ENCODE results near the gene SPAAR. TPM values are rescaled to one million over a fixed set of nuclear protein-coding genes. Genes with fewer than 3 reads are reported as not detected.

The SPAAR gene
- total RNA-seq, 1 donor from 2014 or later, result 0.18 TPM

DNA sequence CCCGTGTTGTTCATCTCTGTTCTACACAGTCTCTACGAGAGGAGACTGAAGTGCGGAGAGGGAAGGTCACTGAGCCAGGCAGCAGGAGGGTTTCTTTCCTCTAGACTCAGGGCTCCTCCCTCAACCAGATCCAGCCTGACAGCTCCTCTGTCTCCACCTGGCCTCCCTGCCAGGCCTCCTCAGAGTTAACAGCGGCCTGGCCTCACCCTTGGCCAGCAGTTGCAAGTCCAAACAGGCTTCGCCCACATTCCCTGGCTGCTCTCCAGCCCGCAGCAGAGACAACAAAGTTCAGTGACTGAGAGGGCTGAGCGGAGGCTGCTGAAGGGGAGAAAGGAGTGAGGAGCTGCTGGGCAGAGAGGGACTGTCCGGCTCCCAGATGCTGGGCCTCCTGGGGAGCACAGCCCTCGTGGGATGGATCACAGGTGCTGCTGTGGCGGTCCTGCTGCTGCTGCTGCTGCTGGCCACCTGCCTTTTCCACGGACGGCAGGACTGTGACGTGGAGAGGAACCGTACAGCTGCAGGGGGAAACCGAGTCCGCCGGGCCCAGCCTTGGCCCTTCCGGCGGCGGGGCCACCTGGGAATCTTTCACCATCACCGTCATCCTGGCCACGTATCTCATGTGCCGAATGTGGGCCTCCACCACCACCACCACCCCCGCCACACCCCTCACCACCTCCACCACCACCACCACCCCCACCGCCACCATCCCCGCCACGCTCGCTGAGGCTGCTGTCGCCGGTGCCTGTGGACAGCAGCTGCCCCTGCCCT is 3.2 kb upstream of the SPAAR start, which contains the start of gene HRCT1:
TSS of gene HRCT1 (plus strand) at position 291 of the 768 bp plus-strand sequence. CDS start at position 377, 86 bp downstream.
- peak within 1 kb of the TSS; percentile 80 for H3K4me2 ChIP-seq (ENCODE audit: low read length)
- no peaks in the 10 kb centered on the region for H3K36me3 ChIP-seq (ENCODE audit: insufficient read depth, low read length)
- H3K27me3 ChIP-seq (ENCODE audit: insufficient read depth, low read length), result no peaks in the 10 kb centered on the region
- no peaks in the 10 kb centered on the region for H4K20me1 ChIP-seq (ENCODE audit: insufficient read depth, low read length)
- Mint-ChIP-seq H3K27ac (ENCODE audit: unreplicated experiment) (peak within 1 kb of the TSS; percentile 96), H3K4me3 (ENCODE audit: unreplicated experiment) (no peak within 1 kb of the TSS), H3K36me3 (ENCODE audit: low read depth, unreplicated experiment) (no peaks in the 10 kb centered on the region), H3K9me3 (ENCODE audit: unreplicated experiment) (no peaks in the 10 kb centered on the region), H3K27me3 (ENCODE audit: low read depth, unreplicated experiment) (peaks cover under 1% of the 10 kb centered on the region), H3K4me1 (ENCODE audit: low read depth, unreplicated experiment) (peaks cover 52% of the 10 kb centered on the region)
- peak within 1 kb of the TSS; percentile 91 for H3K27ac ChIP-seq (ENCODE audit: low read depth, low read length)
- H3K4me1 ChIP-seq (ENCODE audit: insufficient read depth, low read length), result peaks cover 46% of the 10 kb centered on the region
- no peaks in the 10 kb centered on the region for H3K9me3 ChIP-seq (ENCODE audit: insufficient read depth, low read depth, low read length)
- H3K9ac ChIP-seq (ENCODE audit: low read length), result peak within 1 kb of the TSS; percentile 79
- TF ChIP-seq, protein P1, sequence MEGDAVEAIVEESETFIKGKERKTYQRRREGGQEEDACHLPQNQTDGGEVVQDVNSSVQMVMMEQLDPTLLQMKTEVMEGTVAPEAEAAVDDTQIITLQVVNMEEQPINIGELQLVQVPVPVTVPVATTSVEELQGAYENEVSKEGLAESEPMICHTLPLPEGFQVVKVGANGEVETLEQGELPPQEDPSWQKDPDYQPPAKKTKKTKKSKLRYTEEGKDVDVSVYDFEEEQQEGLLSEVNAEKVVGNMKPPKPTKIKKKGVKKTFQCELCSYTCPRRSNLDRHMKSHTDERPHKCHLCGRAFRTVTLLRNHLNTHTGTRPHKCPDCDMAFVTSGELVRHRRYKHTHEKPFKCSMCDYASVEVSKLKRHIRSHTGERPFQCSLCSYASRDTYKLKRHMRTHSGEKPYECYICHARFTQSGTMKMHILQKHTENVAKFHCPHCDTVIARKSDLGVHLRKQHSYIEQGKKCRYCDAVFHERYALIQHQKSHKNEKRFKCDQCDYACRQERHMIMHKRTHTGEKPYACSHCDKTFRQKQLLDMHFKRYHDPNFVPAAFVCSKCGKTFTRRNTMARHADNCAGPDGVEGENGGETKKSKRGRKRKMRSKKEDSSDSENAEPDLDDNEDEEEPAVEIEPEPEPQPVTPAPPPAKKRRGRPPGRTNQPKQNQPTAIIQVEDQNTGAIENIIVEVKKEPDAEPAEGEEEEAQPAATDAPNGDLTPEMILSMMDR (IDR thresholded peaks at IDR 0.05; ENCODE audit: insufficient read depth, low read depth, low read length), result no peak
- TF ChIP-seq EZH2 (IDR thresholded peaks at IDR 0.05; ENCODE audit: insufficient read depth, low read length), result no peak
- no peak for FAIRE-seq
- no peaks in the 10 kb centered on the region for H3K79me2 ChIP-seq (ENCODE audit: insufficient read depth, low read length)
- no peak within 1 kb of the TSS for H3K4me3 ChIP-seq (ENCODE audit: insufficient read depth, low read depth, low read length)
- DNase-seq (ENCODE audit: low read depth), result peak; percentile 94
- H2AFZ ChIP-seq (ENCODE audit: low read depth, low read length), result peak within 1 kb of the TSS; percentile 40

DNA sequence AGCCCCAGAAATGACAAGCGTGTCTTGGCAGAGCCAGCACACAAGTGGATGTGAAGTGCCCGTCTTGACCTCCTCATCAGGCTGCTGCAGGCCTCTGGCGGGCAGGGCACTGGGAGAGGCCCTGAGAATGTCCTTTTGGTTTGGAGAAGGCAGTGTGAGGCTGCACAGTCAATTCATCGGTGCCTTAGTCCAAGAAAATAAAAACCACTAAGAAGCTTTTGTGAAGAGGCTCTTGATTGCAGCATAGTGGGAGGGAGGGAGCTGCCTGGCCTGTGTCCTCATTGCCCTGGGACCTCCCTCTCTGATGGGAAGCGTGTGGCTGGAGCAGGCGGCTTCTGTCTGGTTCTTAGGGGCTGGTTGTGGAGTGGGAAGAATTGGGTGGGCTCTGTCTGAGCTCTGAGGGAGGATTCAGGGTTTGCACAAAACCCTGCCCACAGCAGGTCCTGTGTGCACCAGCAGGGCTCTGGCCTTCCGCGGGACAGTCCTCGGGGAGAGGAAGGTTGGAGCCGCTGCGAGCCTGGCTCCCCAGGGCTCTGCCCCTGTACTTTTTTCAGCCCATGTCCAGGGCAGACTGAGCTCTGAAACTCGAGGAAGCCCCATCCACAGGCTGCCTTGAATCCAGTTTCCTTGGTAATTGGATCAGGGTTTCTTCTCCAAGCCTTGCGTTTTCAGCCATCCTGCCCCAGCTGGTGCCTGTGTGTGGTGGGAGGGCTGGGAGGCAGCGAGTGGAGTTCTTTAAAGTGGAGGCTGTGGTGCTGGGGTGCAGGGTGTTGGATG is 2.2 kb upstream of the SPAAR start:
- DNase-seq (ENCODE audit: low read depth) (peak; percentile 82), FAIRE-seq (no peak)
- Mint-ChIP-seq H3K36me3 (ENCODE audit: low read depth, unreplicated experiment) (no peaks in the 10 kb centered on the region), H3K9me3 (ENCODE audit: unreplicated experiment) (no peaks in the 10 kb centered on the region), H3K27ac (ENCODE audit: unreplicated experiment) (peak overlapping the region; percentile 96), H3K4me3 (ENCODE audit: unreplicated experiment) (peak overlapping the region; percentile 34), H3K27me3 (ENCODE audit: low read depth, unreplicated experiment) (no peaks in the 10 kb centered on the region), H3K4me1 (ENCODE audit: low read depth, unreplicated experiment) (peaks cover 53% of the 10 kb centered on the region)
- peak overlapping the region; percentile 80 for H3K4me2 ChIP-seq (ENCODE audit: low read length)
- H3K27ac ChIP-seq (ENCODE audit: low read depth, low read length), result peak overlapping the region; percentile 91
- H3K36me3 ChIP-seq (ENCODE audit: insufficient read depth, low read length), result no peaks in the 10 kb centered on the region
- peak overlapping the region; percentile 18 for H3K4me3 ChIP-seq (ENCODE audit: insufficient read depth, low read depth, low read length)
- no peaks in the 10 kb centered on the region for H4K20me1 ChIP-seq (ENCODE audit: insufficient read depth, low read length)
- no peaks in the 10 kb centered on the region for H3K27me3 ChIP-seq (ENCODE audit: insufficient read depth, low read length)
- peak overlapping the region; percentile 79 for H3K9ac ChIP-seq (ENCODE audit: low read length)
- peaks cover 46% of the 10 kb centered on the region for H3K4me1 ChIP-seq (ENCODE audit: insufficient read depth, low read length)
- no peaks in the 10 kb centered on the region for H3K79me2 ChIP-seq (ENCODE audit: insufficient read depth, low read length)
- H2AFZ ChIP-seq (ENCODE audit: low read depth, low read length), result peak overlapping the region; percentile 40
- H3K9me3 ChIP-seq (ENCODE audit: insufficient read depth, low read depth, low read length), result no peaks in the 10 kb centered on the region
- TF ChIP-seq EZH2 (IDR thresholded peaks at IDR 0.05; ENCODE audit: insufficient read depth, low read length), result no peak
- TF ChIP-seq, protein P1 (IDR thresholded peaks at IDR 0.05; ENCODE audit: insufficient read depth, low read depth, low read length), result no peak
